Breast epithelium (tissue), 3 donors: Measurements from ENCODE around the gene F11.

Experiments
- CTCF ChIP-seq, 3 donors: fragments of 450-650 bp; IDR thresholded peaks; one replicate each; pipeline ENCODE4 v1.5.1; 2016 to 2017; ENCODE audit warnings: antibody characterized with exemption in 3 of 3, mild to moderate bottlenecking in 3 of 3, moderate library complexity in 3 of 3
- POLR2A ChIP-seq: fragments of 450-650 bp; IDR thresholded peaks from one replicate; pipeline ENCODE4 v1.6.1; 2016; ENCODE audit warnings: antibody characterized with exemption, mild to moderate bottlenecking, moderate library complexity
- POLR2AphosphoS5 ChIP-seq, 3 donors: sonication (generic); formaldehyde crosslinking; IDR thresholded peaks; one replicate each; pipeline ENCODE4 v1.6.1; 2017; ENCODE audit warnings: antibody characterized with exemption in 3 of 3

GRCh38 chr4:186248643-186249042 is 17.3 kb upstream of the F11 start:
- no peak for TF ChIP-seq POLR2A
- TF ChIP-seq POLR2AphosphoS5 (IDR thresholded peaks at IDR 0.05) = no peak
- no peak for TF ChIP-seq CTCF (IDR thresholded peaks at IDR 0.05)
